Caco-2 (cell line): Measurements from ENCODE around the gene GLIS1. TPM values are rescaled to one million over a fixed set of nuclear protein-coding genes. Genes with fewer than 3 reads are reported as not detected.

Experiments
- BruUV-seq: library from RNA; stranded (reverse); fragments of 400-500 nt; replicated peaks from 2 replicates; lab custom pipeline; 2021; lab: Mats Ljungman, UMichigan
- CTCF ChIA-PET: fragments of 300-600 bp; sonication (Branson Sonifier 250); formaldehyde crosslinking; loops from one replicate; lab custom pipeline; 2022; ENCODE audit warnings: antibody characterized with exemption; lab: Charles Lee
- POLR2A ChIA-PET: fragments of 300-600 bp; sonication (Branson Sonifier 250); formaldehyde crosslinking; loops from one replicate; lab custom pipeline; 2022; ENCODE audit warnings: antibody characterized with exemption; lab: Charles Lee
- DNase-seq, 2 experiments: peaks; one replicate each; pipeline versions ENCODE4 v3.0.0 to v3.0.0-alpha.2; 2020 to 2022
- H3K27me3 ChIP-seq: replicated peaks from 2 replicates; pipeline ENCODE4 v1.6.0; 2011; ENCODE audit warnings: low read length; ENCODE audit not compliant: control insufficient read depth, insufficient read depth
- H3K36me3 ChIP-seq: 2 replicates; pipeline ENCODE4 v1.5.1; 2011; ENCODE audit warnings: low read length; ENCODE audit not compliant: control insufficient read depth, insufficient read depth
- H3K4me1 ChIP-seq: fragments of 250-450 bp; sonication (Bioruptor Pico); 2 replicates; pipeline ENCODE4 v1.5.1; 2020; ENCODE audit warnings: mild to moderate bottlenecking
- H3K4me3 ChIP-seq: 2 replicates; pipeline ENCODE4 v1.5.1; 2011; ENCODE audit warnings: low read depth, mild to moderate bottlenecking, control low read depth, low read length
- H3K9me3 ChIP-seq: fragments of 250-450 bp; sonication (Bioruptor Pico); 2 replicates; pipeline ENCODE4 v1.5.1; 2020; ENCODE audit warnings: mild to moderate bottlenecking, moderate library complexity
- H3K27ac Mint-ChIP-seq: one replicate; pipeline ENCODE4 v1.8.0; 2022; ENCODE audit warnings: mixed read lengths; ENCODE audit not compliant: unreplicated experiment
- H3K27me3 Mint-ChIP-seq: one replicate; pipeline ENCODE4 v1.8.0; 2022; ENCODE audit warnings: mixed read lengths; ENCODE audit not compliant: insufficient read depth, unreplicated experiment
- H3K36me3 Mint-ChIP-seq: one replicate; pipeline ENCODE4 v1.8.0; 2022; ENCODE audit warnings: mild to moderate bottlenecking, mixed read lengths; ENCODE audit not compliant: insufficient read depth, unreplicated experiment
- H3K4me1 Mint-ChIP-seq: one replicate; pipeline ENCODE4 v1.8.0; 2022; ENCODE audit warnings: low read depth, mixed read lengths; ENCODE audit not compliant: unreplicated experiment
- H3K4me3 Mint-ChIP-seq: one replicate; pipeline ENCODE4 v1.8.0; 2022; ENCODE audit warnings: mild to moderate bottlenecking, moderate library complexity, mixed read lengths; ENCODE audit not compliant: unreplicated experiment
- H3K9me3 Mint-ChIP-seq: one replicate; pipeline ENCODE4 v1.8.0; 2022; ENCODE audit warnings: mixed read lengths; ENCODE audit not compliant: unreplicated experiment
- intact Hi-C: fragments of 100-400 bp; cut with micrococcal nuclease; formaldehyde crosslinking; loops from one replicate; pipeline ENCODE4 v1.10.0; 2022; ENCODE audit not compliant: unreplicated experiment
- total RNA-seq: library from RNA; stranded (reverse); gene quantifications from 2 replicates; pipeline ENCODE4 v1.2.3, GENCODE V29; 2022
- TF ChIP-seq, protein P1 (sequence below), 2 experiments: fragments of 200-600 bp in 1 of 2; IDR thresholded peaks; 1 replicate in 1 of 2; 2 replicates in 1 of 2; pipeline versions ENCODE4 v1.5.1 to v1.8.0; 2011 to 2022; ENCODE audit warnings: antibody characterized with exemption in 1 of 2, control low read depth in 1 of 2, inconsistent platforms in 1 of 2, low read depth in 1 of 2, low read length in 1 of 2, mild to moderate bottlenecking in 1 of 2, moderate library complexity in 1 of 2; ENCODE audit not compliant: insufficient read depth in 1 of 2, severe bottlenecking in 1 of 2, unreplicated experiment in 1 of 2

GLIS1 gene
- total RNA-seq, 1 experiment from 2014 or later = not detected

DNA sequence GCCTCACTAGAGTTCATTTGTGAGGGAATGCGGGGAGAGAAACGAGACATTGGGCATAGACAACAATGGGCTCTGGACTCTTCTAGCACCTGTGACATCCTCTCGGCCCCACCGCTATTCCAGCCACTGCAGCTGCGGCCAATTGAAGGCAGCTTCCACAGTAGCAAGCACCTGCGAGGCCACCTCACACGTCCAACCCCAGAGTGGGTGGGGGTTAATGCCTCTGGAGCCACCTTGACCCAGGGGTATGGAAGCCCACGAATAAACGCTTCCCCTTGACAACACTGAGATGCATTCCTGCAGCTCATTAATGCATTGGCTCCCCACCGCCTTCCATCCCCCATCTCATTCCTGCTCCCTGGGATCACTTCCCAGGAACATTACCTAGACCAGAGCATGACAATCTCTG, 104.4 kb downstream of the GLIS1 start:
- H3K36me3 ChIP-seq = no peaks in the 10 kb centered on the region
- intact Hi-C loops = no loop called here
- H3K27ac Mint-ChIP-seq = no peak overlapping the region
- no peaks in the 10 kb centered on the region for H3K9me3 ChIP-seq
- H3K4me3 Mint-ChIP-seq = no peak overlapping the region
- no peak overlapping the region for H3K4me3 ChIP-seq
- no peaks in the 10 kb centered on the region for H3K36me3 Mint-ChIP-seq
- CTCF ChIA-PET = no interaction called here
- TF ChIP-seq, protein P1, sequence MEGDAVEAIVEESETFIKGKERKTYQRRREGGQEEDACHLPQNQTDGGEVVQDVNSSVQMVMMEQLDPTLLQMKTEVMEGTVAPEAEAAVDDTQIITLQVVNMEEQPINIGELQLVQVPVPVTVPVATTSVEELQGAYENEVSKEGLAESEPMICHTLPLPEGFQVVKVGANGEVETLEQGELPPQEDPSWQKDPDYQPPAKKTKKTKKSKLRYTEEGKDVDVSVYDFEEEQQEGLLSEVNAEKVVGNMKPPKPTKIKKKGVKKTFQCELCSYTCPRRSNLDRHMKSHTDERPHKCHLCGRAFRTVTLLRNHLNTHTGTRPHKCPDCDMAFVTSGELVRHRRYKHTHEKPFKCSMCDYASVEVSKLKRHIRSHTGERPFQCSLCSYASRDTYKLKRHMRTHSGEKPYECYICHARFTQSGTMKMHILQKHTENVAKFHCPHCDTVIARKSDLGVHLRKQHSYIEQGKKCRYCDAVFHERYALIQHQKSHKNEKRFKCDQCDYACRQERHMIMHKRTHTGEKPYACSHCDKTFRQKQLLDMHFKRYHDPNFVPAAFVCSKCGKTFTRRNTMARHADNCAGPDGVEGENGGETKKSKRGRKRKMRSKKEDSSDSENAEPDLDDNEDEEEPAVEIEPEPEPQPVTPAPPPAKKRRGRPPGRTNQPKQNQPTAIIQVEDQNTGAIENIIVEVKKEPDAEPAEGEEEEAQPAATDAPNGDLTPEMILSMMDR (IDR thresholded peaks at IDR 0.05; ENCODE audit: insufficient read depth in 1 of 2, low read depth in 1 of 2, low read length in 1 of 2, severe bottlenecking in 1 of 2, unreplicated experiment in 1 of 2) = no peak
- POLR2A ChIA-PET = no interaction called here
- H3K9me3 Mint-ChIP-seq = no peaks in the 10 kb centered on the region
- BruUV-seq = no TSS peak
- DNase-seq = no peak
- no peaks in the 10 kb centered on the region for H3K27me3 ChIP-seq
- H3K27me3 Mint-ChIP-seq = peaks cover 3% of the 10 kb centered on the region
- no peaks in the 10 kb centered on the region for H3K4me1 Mint-ChIP-seq
- no peaks in the 10 kb centered on the region for H3K4me1 ChIP-seq

- ChIA-PET POLR2A (no interaction called here), CTCF (no interaction called here)
- Histone ChIP-seq H3K4me3 (no peak overlapping the region), H3K9me3 (no peaks in the 10 kb centered on the region), H3K36me3 (no peaks in the 10 kb centered on the region), H3K4me1 (no peaks in the 10 kb centered on the region), H3K27me3 (no peaks in the 10 kb centered on the region)
- Mint-ChIP-seq H3K36me3 (no peaks in the 10 kb centered on the region), H3K27ac (no peak overlapping the region), H3K4me3 (no peak overlapping the region), H3K4me1 (no peaks in the 10 kb centered on the region), H3K27me3 (peaks cover 7% of the 10 kb centered on the region), H3K9me3 (no peaks in the 10 kb centered on the region)
- TF ChIP-seq, protein P1 (IDR thresholded peaks at IDR 0.05; ENCODE audit: insufficient read depth in 1 of 2, low read depth in 1 of 2, low read length in 1 of 2, severe bottlenecking in 1 of 2, unreplicated experiment in 1 of 2) = no peak
- no TSS peak for BruUV-seq
- no peak for DNase-seq
- intact Hi-C loops = no loop called here
Measured at GRCh38 chr1:53633073-53633704, 105.8 kb downstream of the GLIS1 start.

- Histone ChIP-seq H3K4me1 (no peaks in the 10 kb centered on the region), H3K36me3 (no peaks in the 10 kb centered on the region), H3K9me3 (no peaks in the 10 kb centered on the region), H3K4me3 (no peak overlapping the region), H3K27me3 (no peaks in the 10 kb centered on the region)
- TF ChIP-seq, protein P1 (IDR thresholded peaks at IDR 0.05; ENCODE audit: insufficient read depth in 1 of 2, low read depth in 1 of 2, low read length in 1 of 2, severe bottlenecking in 1 of 2, unreplicated experiment in 1 of 2) = no peak
- intact Hi-C loops = no loop called here
- Mint-ChIP-seq H3K9me3 (no peaks in the 10 kb centered on the region), H3K27ac (no peak overlapping the region), H3K4me1 (no peaks in the 10 kb centered on the region), H3K4me3 (no peak overlapping the region), H3K36me3 (no peaks in the 10 kb centered on the region), H3K27me3 (peaks cover 7% of the 10 kb centered on the region)
- DNase-seq = no peak
- BruUV-seq = no TSS peak
- ChIA-PET POLR2A (no interaction called here), CTCF (no interaction called here)
Measured at GRCh38 chr1:53631622-53632310, 107.2 kb downstream of the GLIS1 start.
